MM.1S (cell line): ENCODE results near the gene OSBPL10.

Source experiments
- DNase-seq: peaks from one replicate; pipeline ENCODE4 v3.0.0-alpha.2; 2015
- H2AFZ ChIP-seq: fragments of 300-600 bp; sonication (generic); 2 replicates; pipeline ENCODE4 v1.6.0; 2016; ENCODE audit warnings: antibody characterized with exemption, low read length
- H3F3A ChIP-seq: fragments of 300-600 bp; sonication (generic); 2 replicates; pipeline ENCODE4 v1.6.1; 2016; ENCODE audit warnings: mild to moderate bottlenecking, antibody characterized with exemption, low read length, moderate library complexity, mixed read lengths; ENCODE audit not compliant: insufficient read depth
- H3K27ac ChIP-seq: fragments of 300-600 bp; sonication (generic); 2 replicates; pipeline ENCODE4 v1.5.1; 2016; ENCODE audit warnings: mild to moderate bottlenecking, low read length
- H3K27me3 ChIP-seq: fragments of 300-600 bp; sonication (generic); replicated peaks from 2 replicates; pipeline ENCODE4 v1.6.0; 2016; ENCODE audit warnings: low read length; ENCODE audit not compliant: insufficient read depth
- H3K36me3 ChIP-seq: fragments of 300-600 bp; sonication (generic); replicated peaks from 2 replicates; pipeline ENCODE4 v1.6.1; 2016; ENCODE audit warnings: mild to moderate bottlenecking, low read length, mixed read lengths; ENCODE audit not compliant: insufficient read depth
- H3K4me1 ChIP-seq: fragments of 300-600 bp; sonication (generic); 2 replicates; pipeline ENCODE4 v1.6.1; 2016; ENCODE audit warnings: low read length, mixed read lengths
- H3K4me2 ChIP-seq: fragments of 300-600 bp; sonication (generic); 2 replicates; pipeline ENCODE4 v1.6.0; 2016; ENCODE audit warnings: low read depth, low read length
- H3K4me3 ChIP-seq: fragments of 300-600 bp; sonication (generic); 2 replicates; pipeline ENCODE4 v1.5.1; 2016; ENCODE audit warnings: low read length, mixed read lengths
- H3K79me2 ChIP-seq: fragments of 300-600 bp; sonication (generic); 2 replicates; pipeline ENCODE4 v1.6.1; 2016; ENCODE audit warnings: mixed run types, low read length, mixed read lengths
- H3K9ac ChIP-seq: fragments of 300-600 bp; sonication (generic); 2 replicates; pipeline ENCODE4 v1.6.1; 2016; ENCODE audit warnings: low read length, mixed read lengths
- H3K9me2 ChIP-seq: fragments of 300-600 bp; sonication (generic); replicated peaks from 2 replicates; pipeline ENCODE4 v1.6.1; 2016; ENCODE audit warnings: mild to moderate bottlenecking, low read length, mixed read lengths; ENCODE audit not compliant: insufficient read depth
- H3K9me3 ChIP-seq: fragments of 300-600 bp; sonication (generic); replicated peaks from 2 replicates; pipeline ENCODE4 v1.6.1; 2016; ENCODE audit warnings: mild to moderate bottlenecking, low read length, mixed read lengths; ENCODE audit not compliant: insufficient read depth
- H4K20me1 ChIP-seq: fragments of 300-600 bp; sonication (generic); 2 replicates; pipeline ENCODE4 v1.6.1; 2016; ENCODE audit warnings: mild to moderate bottlenecking, low read length, moderate library complexity, mixed read lengths; ENCODE audit not compliant: insufficient read depth
- CTCF ChIP-seq: fragments of 300-600 bp; sonication (generic); IDR thresholded peaks from 2 replicates; pipeline ENCODE4 v1.5.1; 2016; ENCODE audit warnings: antibody characterized with exemption, low read length, mixed read lengths
- EZH2 ChIP-seq: fragments of 300-600 bp; sonication (generic); optimal IDR thresholded peaks from 2 replicates; pipeline ENCODE3; 2017; ENCODE audit warnings: low read depth, mild to moderate bottlenecking, antibody characterized with exemption, low read length, mixed read lengths
- EZH2phosphoT487 ChIP-seq: fragments of 300-600 bp; sonication (generic); IDR thresholded peaks from 2 replicates; pipeline ENCODE4 v1.6.1; 2018; ENCODE audit warnings: antibody characterized with exemption, low read length

OSBPL10 gene

GRCh38 chr3:31890742-31891469, 90.2 kb downstream of the OSBPL10 start:
- Histone ChIP-seq H3K9me2 (no peaks in the 10 kb centered on the region), H3K27ac (no peak overlapping the region), H2AFZ (no peak overlapping the region), H3K9ac (no peak overlapping the region), H3K9me3 (no peaks in the 10 kb centered on the region), H3K27me3 (no peaks in the 10 kb centered on the region), H3K79me2 (no peaks in the 10 kb centered on the region), H3K36me3 (no peaks in the 10 kb centered on the region), H3K4me1 (no peaks in the 10 kb centered on the region), H3K4me3 (no peak overlapping the region), H3F3A (no peaks in the 10 kb centered on the region), H3K4me2 (no peak overlapping the region), H4K20me1 (no peaks in the 10 kb centered on the region)
- TF ChIP-seq CTCF: no peak
- TF ChIP-seq EZH2phosphoT487: no peak
- TF ChIP-seq EZH2: no peak
- no peak for DNase-seq

- DNase-seq: no peak
- no peak overlapping the region for H3K4me3 ChIP-seq
- H3K79me2 ChIP-seq: no peaks in the 10 kb centered on the region
- H3K9ac ChIP-seq: no peak overlapping the region
- H3K9me2 ChIP-seq: no peaks in the 10 kb centered on the region
- TF ChIP-seq CTCF (no peak), EZH2 (no peak), EZH2phosphoT487 (no peak)
- no peaks in the 10 kb centered on the region for H3K4me1 ChIP-seq
- H3F3A ChIP-seq: no peaks in the 10 kb centered on the region
- no peaks in the 10 kb centered on the region for H3K27me3 ChIP-seq
- H3K36me3 ChIP-seq: no peaks in the 10 kb centered on the region
- no peak overlapping the region for H3K4me2 ChIP-seq
- no peak overlapping the region for H3K27ac ChIP-seq
- H2AFZ ChIP-seq: no peak overlapping the region
- no peaks in the 10 kb centered on the region for H4K20me1 ChIP-seq
- H3K9me3 ChIP-seq: no peaks in the 10 kb centered on the region
These were observed 91.1 kb downstream of the OSBPL10 start for GRCh38 chr3:31890007-31890406.

GRCh38 chr3:31885235-31885634, 95.8 kb downstream of the OSBPL10 start:
- no peaks in the 10 kb centered on the region for H3K27me3 ChIP-seq
- H3K27ac ChIP-seq: no peak overlapping the region
- H3K9me2 ChIP-seq: no peaks in the 10 kb centered on the region
- H3K4me1 ChIP-seq: no peaks in the 10 kb centered on the region
- TF ChIP-seq EZH2phosphoT487 (no peak), EZH2 (no peak), CTCF (no peak)
- no peak overlapping the region for H3K4me2 ChIP-seq
- H3K36me3 ChIP-seq: no peaks in the 10 kb centered on the region
- no peaks in the 10 kb centered on the region for H3F3A ChIP-seq
- H2AFZ ChIP-seq: no peak overlapping the region
- no peaks in the 10 kb centered on the region for H3K79me2 ChIP-seq
- H3K9me3 ChIP-seq: no peaks in the 10 kb centered on the region
- H3K9ac ChIP-seq: no peak overlapping the region
- no peaks in the 10 kb centered on the region for H4K20me1 ChIP-seq
- DNase-seq: no peak
- H3K4me3 ChIP-seq: no peak overlapping the region
